Measurements from ENCODE around the gene MT1E. TPM values are rescaled to one million over a fixed set of nuclear protein-coding genes. Genes with fewer than 3 reads are reported as not detected.

MT1E gene
- total and polyA plus RNA-seq, 2 donors, result 2.1 to 126 TPM

- no peaks in the 10 kb centered on the region for H3K9me3 ChIP-seq (ENCODE audit: control insufficient read depth in 2 of 2, insufficient read depth in 1 of 2, low read length in 1 of 2)
- H3K36me3 ChIP-seq (ENCODE audit: control insufficient read depth in 2 of 2, insufficient read depth in 2 of 2, low read length in 1 of 2), result no peaks in the 10 kb centered on the region
- 98% methylated on average over 4 of the region's 4 CpGs for WGBS
- peaks cover 6 to 30% of the 10 kb centered on the region in 2 donors for H3K4me1 ChIP-seq (ENCODE audit: control insufficient read depth in 2 of 2, insufficient read depth in 2 of 2, low read length in 2 of 2)
- H3K4me3 ChIP-seq (ENCODE audit: low read length in 2 of 2), result no peak overlapping the region
- no peak overlapping the region for H3K27ac ChIP-seq (ENCODE audit: low read depth in 1 of 2, low read length in 1 of 2)
- DNase-seq (ENCODE audit: low read depth in 6 of 9, low spot score in 9 of 9), result no peak
- H3K27me3 ChIP-seq (ENCODE audit: control insufficient read depth in 2 of 2, insufficient read depth in 1 of 2, low read length in 1 of 2), result peaks cover 0 to 55% of the 10 kb centered on the region in 2 donors
Measured at GRCh38 chr16:56604966-56605365, 20.6 kb upstream of the MT1E start.

- H3K4me1 ChIP-seq (ENCODE audit: control insufficient read depth in 2 of 2, insufficient read depth in 2 of 2, low read length in 2 of 2), result peaks cover 8 to 35% of the 10 kb centered on the region in 2 donors
- no peaks in the 10 kb centered on the region for H3K36me3 ChIP-seq (ENCODE audit: control insufficient read depth in 2 of 2, insufficient read depth in 2 of 2, low read length in 1 of 2)
- H3K9me3 ChIP-seq (ENCODE audit: control insufficient read depth in 2 of 2, insufficient read depth in 1 of 2, low read length in 1 of 2), result no peaks in the 10 kb centered on the region
- no peak overlapping the region for H3K27ac ChIP-seq (ENCODE audit: low read depth in 1 of 2, low read length in 1 of 2)
- no peak for DNase-seq (ENCODE audit: low read depth in 6 of 9, low spot score in 9 of 9)
- H3K27me3 ChIP-seq (ENCODE audit: control insufficient read depth in 2 of 2, insufficient read depth in 1 of 2, low read length in 1 of 2), result peaks cover 0 to 53% of the 10 kb centered on the region in 2 donors
- H3K4me3 ChIP-seq (ENCODE audit: low read length in 2 of 2), result no peak overlapping the region
- 88% methylated on average over 1 of the region's 1 CpG for WGBS
Measured at GRCh38 chr16:56605475-56605874, 20.1 kb upstream of the MT1E start.

- no peak overlapping the region for H3K4me3 ChIP-seq (ENCODE audit: low read length in 2 of 2)
- DNase-seq (ENCODE audit: low read depth in 6 of 9, low spot score in 9 of 9), result no peak
- peaks cover 11 to 39% of the 10 kb centered on the region in 2 donors for H3K4me1 ChIP-seq (ENCODE audit: control insufficient read depth in 2 of 2, insufficient read depth in 2 of 2, low read length in 2 of 2)
- H3K36me3 ChIP-seq (ENCODE audit: control insufficient read depth in 2 of 2, insufficient read depth in 2 of 2, low read length in 1 of 2), result no peaks in the 10 kb centered on the region
- H3K27ac ChIP-seq (ENCODE audit: low read depth in 1 of 2, low read length in 1 of 2), result peak overlapping the region in 1 of 2 donors; percentile 53
- peaks cover 0 to 47% of the 10 kb centered on the region in 2 donors for H3K27me3 ChIP-seq (ENCODE audit: control insufficient read depth in 2 of 2, insufficient read depth in 1 of 2, low read length in 1 of 2)
- no peaks in the 10 kb centered on the region for H3K9me3 ChIP-seq (ENCODE audit: control insufficient read depth in 2 of 2, insufficient read depth in 1 of 2, low read length in 1 of 2)
- WGBS, result 93% methylated on average over 3 of the region's 3 CpGs
Measured at GRCh38 chr16:56606071-56606475, 19.5 kb upstream of the MT1E start.

- Histone ChIP-seq H3K9me3 (ENCODE audit: control insufficient read depth in 2 of 2, insufficient read depth in 1 of 2, low read length in 1 of 2) (no peaks in the 10 kb centered on the region), H3K36me3 (ENCODE audit: control insufficient read depth in 2 of 2, insufficient read depth in 2 of 2, low read length in 1 of 2) (no peaks in the 10 kb centered on the region), H3K27ac (ENCODE audit: low read depth in 1 of 2, low read length in 1 of 2) (peak overlapping the region; percentile 37 to 85), H3K27me3 (ENCODE audit: control insufficient read depth in 2 of 2, insufficient read depth in 1 of 2, low read length in 1 of 2) (peaks cover 0 to 42% of the 10 kb centered on the region in 2 donors), H3K4me3 (ENCODE audit: low read length in 2 of 2) (no peak overlapping the region), H3K4me1 (ENCODE audit: control insufficient read depth in 2 of 2, insufficient read depth in 2 of 2, low read length in 2 of 2) (peaks cover 11 to 39% of the 10 kb centered on the region in 2 donors)
- no peak for DNase-seq (ENCODE audit: low read depth in 6 of 9, low spot score in 9 of 9)
- 92% methylated on average over 8 of the region's 8 CpGs for WGBS
Measured at GRCh38 chr16:56606476-56607108, 19.0 kb upstream of the MT1E start.

- no peaks in the 10 kb centered on the region for H3K36me3 ChIP-seq (ENCODE audit: control insufficient read depth in 2 of 2, insufficient read depth in 2 of 2, low read length in 1 of 2)
- 84% methylated on average over 14 of the region's 14 CpGs for WGBS
- no peak overlapping the region for H3K4me3 ChIP-seq (ENCODE audit: low read length in 2 of 2)
- H3K27me3 ChIP-seq (ENCODE audit: control insufficient read depth in 2 of 2, insufficient read depth in 1 of 2, low read length in 1 of 2), result peaks cover 0 to 36% of the 10 kb centered on the region in 2 donors
- H3K4me1 ChIP-seq (ENCODE audit: control insufficient read depth in 2 of 2, insufficient read depth in 2 of 2, low read length in 2 of 2), result peaks cover 11 to 39% of the 10 kb centered on the region in 2 donors
- no peak for DNase-seq (ENCODE audit: low read depth in 6 of 9, low spot score in 9 of 9)
- H3K9me3 ChIP-seq (ENCODE audit: control insufficient read depth in 2 of 2, insufficient read depth in 1 of 2, low read length in 1 of 2), result no peaks in the 10 kb centered on the region
- peak overlapping the region; percentile 37 to 85 for H3K27ac ChIP-seq (ENCODE audit: low read depth in 1 of 2, low read length in 1 of 2)
Measured at GRCh38 chr16:56607109-56607618, 18.4 kb upstream of the MT1E start.

- H3K27ac ChIP-seq (ENCODE audit: low read depth in 1 of 2, low read length in 1 of 2), result peak overlapping the region; percentile 34 to 82
- H3K4me3 ChIP-seq (ENCODE audit: low read length in 2 of 2), result no peak overlapping the region
- no peaks in the 10 kb centered on the region for H3K36me3 ChIP-seq (ENCODE audit: control insufficient read depth in 2 of 2, insufficient read depth in 2 of 2, low read length in 1 of 2)
- 74% methylated on average over 2 of the region's 2 CpGs for WGBS
- no peaks in the 10 kb centered on the region for H3K9me3 ChIP-seq (ENCODE audit: control insufficient read depth in 2 of 2, insufficient read depth in 1 of 2, low read length in 1 of 2)
- no peak for DNase-seq (ENCODE audit: low read depth in 6 of 9, low spot score in 9 of 9)
- H3K27me3 ChIP-seq (ENCODE audit: control insufficient read depth in 2 of 2, insufficient read depth in 1 of 2, low read length in 1 of 2), result peaks cover 0 to 34% of the 10 kb centered on the region in 2 donors
- H3K4me1 ChIP-seq (ENCODE audit: control insufficient read depth in 2 of 2, insufficient read depth in 2 of 2, low read length in 2 of 2), result peaks cover 11 to 39% of the 10 kb centered on the region in 2 donors
Measured at GRCh38 chr16:56607675-56608042, 17.9 kb upstream of the MT1E start.

- no peaks in the 10 kb centered on the region for H3K9me3 ChIP-seq (ENCODE audit: control insufficient read depth in 2 of 2, insufficient read depth in 1 of 2, low read length in 1 of 2)
- H3K4me1 ChIP-seq (ENCODE audit: control insufficient read depth in 2 of 2, insufficient read depth in 2 of 2, low read length in 2 of 2), result peaks cover 11 to 39% of the 10 kb centered on the region in 2 donors
- no peaks in the 10 kb centered on the region for H3K36me3 ChIP-seq (ENCODE audit: control insufficient read depth in 2 of 2, insufficient read depth in 2 of 2, low read length in 1 of 2)
- H3K27ac ChIP-seq (ENCODE audit: low read depth in 1 of 2, low read length in 1 of 2), result peak within 1 kb of the TSS; percentile 67 to 82
- H3K4me3 ChIP-seq (ENCODE audit: low read length in 2 of 2), result peak within 1 kb of the TSS; percentile 38 to 51
- 13% methylated on average over 62 of the region's 62 CpGs for WGBS
- H3K27me3 ChIP-seq (ENCODE audit: control insufficient read depth in 2 of 2, insufficient read depth in 1 of 2, low read length in 1 of 2), result peaks cover 0 to 30% of the 10 kb centered on the region in 2 donors
- DNase-seq (ENCODE audit: low read depth in 6 of 9, low spot score in 9 of 9), result peak in 7 of 9 donors; percentile 42 to 88 (median 66)
Measured at GRCh38 chr16:56608043-56608875, 17.3 kb upstream of the MT1E start, which contains the start of gene MT2A. Gene MT2A (plus strand): TSS chr16:56608584. CDS start chr16:56608656, 72 bp downstream.

- H3K4me1 ChIP-seq (ENCODE audit: control insufficient read depth in 2 of 2, insufficient read depth in 2 of 2, low read length in 2 of 2), result peaks cover 11 to 39% of the 10 kb centered on the region in 2 donors
- WGBS, result 1% methylated on average over 21 of the region's 21 CpGs
Measured at GRCh38 chr16:56608876-56609462, 16.6 kb upstream of the MT1E start.

More at GRCh38 chr16:56608876-56609462, 16.6 kb upstream of the MT1E start:
- Histone ChIP-seq H3K27me3 (ENCODE audit: control insufficient read depth in 2 of 2, insufficient read depth in 1 of 2, low read length in 1 of 2) (peaks cover 0 to 26% of the 10 kb centered on the region in 2 donors), H3K4me3 (ENCODE audit: low read length in 2 of 2) (peak overlapping the region; percentile 38 to 51), H3K27ac (ENCODE audit: low read depth in 1 of 2, low read length in 1 of 2) (peak overlapping the region; percentile 66 to 67), H3K36me3 (ENCODE audit: control insufficient read depth in 2 of 2, insufficient read depth in 2 of 2, low read length in 1 of 2) (no peaks in the 10 kb centered on the region), H3K9me3 (ENCODE audit: control insufficient read depth in 2 of 2, insufficient read depth in 1 of 2, low read length in 1 of 2) (no peaks in the 10 kb centered on the region)
- DNase-seq (ENCODE audit: low read depth in 6 of 9, low spot score in 9 of 9), result no peak
